HL-60/S4 treated with retinoic acid at 250 ng/mL for 4 days and 3 days (cell line): Measurements from ENCODE around the gene DCLRE1C.
"Not testable (repeated sequence)": the region's sequence is repeated elsewhere in the genome, so short reads cannot be mapped to it uniquely, and the experiment has no call there.

Experiments used
- in situ Hi-C: fragments of 300-500 bp; cut with MboI; formaldehyde crosslinking; loops from 2 replicates; pipeline ENCODE4 v1.7.0; 2022; ENCODE audit warnings: low sequenced_read_pairs

DCLRE1C gene

DNA sequence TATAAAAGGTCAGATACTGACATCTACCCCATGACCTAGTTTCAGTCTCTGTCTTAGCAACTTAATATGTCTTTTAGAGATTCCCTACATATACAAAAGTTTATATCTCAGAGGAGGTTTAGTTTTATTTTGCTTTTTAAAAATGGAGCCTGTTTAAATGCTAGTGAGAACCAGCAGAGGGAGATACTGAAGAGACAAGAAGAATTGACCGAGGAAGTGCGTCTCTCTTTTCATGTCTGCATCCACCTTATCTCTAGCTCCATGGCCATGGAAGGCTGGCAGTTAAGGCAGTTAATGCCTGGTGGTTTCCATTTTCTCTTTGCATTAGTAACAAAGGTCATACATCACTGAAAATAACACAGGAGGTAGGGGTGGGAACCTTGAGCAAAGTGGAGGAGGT is 64.6 kb downstream of the DCLRE1C start:
- in situ Hi-C loops, result no loop called here

DNA sequence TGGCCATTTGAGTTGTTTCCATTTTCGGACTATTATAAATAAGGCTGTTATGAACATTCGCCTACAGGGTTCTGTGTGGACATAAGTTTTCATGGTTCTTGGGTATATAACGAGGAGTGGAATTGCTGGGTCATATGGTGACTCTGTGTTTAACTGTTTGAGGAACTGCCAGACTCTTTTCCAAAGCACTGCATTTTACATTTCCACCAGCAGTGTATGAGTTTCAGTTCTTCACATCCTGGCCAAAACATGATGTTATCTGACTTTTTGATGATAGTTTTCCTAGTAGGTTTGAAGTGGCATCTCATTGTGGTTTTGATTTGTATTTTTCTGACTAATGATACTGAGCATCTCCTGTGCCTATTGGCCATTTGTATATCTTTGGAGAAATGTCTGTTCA is 69.8 kb downstream of the DCLRE1C start:
- in situ Hi-C loops, result no loop called here

DNA sequence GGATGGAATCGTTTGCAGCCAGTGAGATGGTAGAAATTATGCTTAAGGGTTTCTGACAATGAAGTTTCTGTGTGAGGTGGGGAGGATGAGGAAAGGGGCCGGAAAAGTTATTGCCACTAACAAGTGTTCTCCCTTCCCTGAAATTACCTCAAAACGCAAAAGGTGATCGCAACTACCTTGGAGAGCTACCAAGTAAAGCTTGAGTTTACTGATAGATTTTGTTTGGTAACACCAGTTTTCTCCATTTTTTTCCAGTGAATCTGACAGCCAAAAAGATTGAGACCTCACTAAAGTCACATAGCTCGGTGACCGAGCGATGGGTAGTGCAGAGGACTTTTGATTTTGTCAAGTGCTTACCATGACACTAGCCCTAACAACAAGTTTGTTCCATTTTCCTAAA is 73.7 kb downstream of the DCLRE1C start:
- in situ Hi-C loops, result no loop called here

DNA sequence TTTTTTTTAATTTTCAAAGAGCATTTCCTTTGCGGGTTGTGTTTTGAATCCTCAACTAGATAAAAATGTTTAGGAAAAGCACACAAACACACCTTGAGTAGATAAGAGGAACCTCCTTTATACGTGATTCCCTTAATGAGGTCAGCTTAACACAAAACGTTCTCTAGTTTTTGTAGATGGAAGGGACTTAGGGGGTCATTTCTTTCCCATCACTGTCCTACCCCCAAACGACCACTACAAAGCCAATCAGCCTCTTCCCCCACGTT is 74.0 kb downstream of the DCLRE1C start:
- in situ Hi-C loops, result no loop called here

DNA sequence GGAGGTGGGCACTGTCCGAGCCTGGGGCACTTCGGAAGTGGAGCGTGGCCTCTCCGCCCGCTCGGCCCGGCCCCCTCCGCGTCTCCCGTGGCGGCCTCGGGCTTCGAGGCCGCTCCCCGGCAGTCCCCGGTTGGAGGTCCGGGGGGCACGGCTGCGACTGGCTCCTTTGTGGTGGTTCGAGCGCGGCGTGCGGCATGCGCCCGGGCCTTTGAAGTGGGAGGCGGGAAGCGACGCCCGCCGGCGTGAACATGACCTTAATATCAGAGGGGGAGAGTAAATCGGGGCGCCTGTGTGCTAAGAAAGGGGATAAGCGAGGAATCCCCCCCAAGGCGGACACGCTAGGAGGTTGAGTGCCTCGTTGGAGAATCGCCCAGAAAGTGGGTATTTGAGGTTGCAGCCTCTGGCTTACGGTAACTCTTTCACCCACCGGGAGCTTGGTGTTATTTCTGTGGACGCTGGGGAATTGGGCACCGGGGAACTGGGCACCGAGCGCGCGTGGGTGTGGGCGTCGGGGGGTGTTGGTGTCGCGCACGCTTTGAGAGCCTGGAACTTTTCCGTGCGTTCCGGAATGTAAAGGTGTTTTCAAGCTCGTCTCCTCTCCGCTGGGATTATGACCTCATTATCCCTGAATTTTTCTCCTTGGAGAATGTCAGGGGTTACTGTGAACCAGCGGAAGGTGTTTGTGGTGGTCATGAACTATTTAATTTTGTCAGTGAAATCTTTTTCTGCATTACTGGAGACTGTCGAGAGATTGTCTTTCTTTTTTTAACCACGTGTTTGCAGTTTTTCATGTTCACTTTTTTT is 74.6 kb downstream of the DCLRE1C start:
- in situ Hi-C loops, result no loop called here

DNA sequence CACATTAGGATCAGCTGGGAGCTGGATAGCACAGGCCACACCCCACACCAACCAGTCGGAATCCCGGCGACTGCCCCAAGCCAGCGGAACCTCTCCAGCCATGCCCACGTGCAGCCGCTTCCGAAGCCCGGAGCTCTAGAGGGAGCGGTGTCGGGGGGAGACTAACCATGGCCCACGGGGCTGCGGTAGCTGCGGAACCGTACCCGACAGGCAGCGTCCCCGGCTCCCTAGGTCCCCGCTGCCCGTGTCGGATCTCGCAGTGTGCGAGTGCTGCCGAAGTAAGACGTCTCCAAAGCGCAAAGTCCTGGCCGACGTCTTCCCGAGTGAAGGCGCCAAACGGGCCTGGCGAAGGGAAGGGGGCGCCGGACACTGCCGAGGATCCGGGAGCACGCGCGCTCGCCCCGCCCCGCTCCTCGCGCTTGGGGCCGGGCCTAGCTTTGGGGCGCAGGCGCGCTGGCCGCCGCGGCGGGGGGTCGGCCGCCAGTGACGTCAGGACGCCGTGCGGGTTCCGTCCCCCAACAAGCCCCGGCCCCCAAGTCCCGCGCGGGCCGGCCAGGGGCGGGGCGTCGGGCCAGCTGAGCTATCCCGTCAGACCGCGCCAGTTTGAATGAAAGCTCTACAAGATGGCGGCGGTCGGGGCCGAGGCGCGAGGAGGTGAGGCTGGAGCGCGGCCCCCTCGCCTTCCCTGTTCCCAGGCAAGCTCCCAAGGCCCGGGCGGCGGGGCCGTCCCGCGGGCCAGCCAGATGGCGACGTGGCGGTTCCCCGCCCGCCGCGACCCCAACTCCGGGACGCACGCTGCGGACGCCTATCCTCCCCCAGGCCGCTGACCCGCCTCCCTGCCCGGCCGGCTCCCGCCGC is 75.4 kb downstream of the DCLRE1C start, which contains the start of gene SUV39H2:
SUV39H2 (plus strand) TSS at position 601 of the 858 bp plus-strand sequence; CDS start at position 624, 23 bp downstream.
- in situ Hi-C loops, result no loop called here

DNA sequence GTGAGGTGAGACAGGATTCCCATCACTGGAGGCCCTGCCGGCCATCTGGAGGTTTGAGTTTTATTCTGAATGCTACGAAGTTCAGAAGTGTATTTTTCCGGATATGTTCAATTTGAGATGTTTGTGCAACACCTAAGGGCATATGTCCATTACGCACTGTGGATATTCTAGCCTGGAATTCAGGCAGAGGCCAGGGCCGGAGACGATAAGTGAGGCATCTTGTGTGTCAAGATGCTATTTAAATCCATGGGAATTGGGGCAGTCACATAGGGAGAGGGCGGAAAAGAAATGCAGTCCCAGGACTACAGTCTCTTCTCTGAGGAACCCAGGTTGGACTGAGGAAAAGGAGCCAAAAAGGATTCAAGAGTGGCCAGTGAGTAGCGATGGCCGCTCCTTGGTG is 77.1 kb downstream of the DCLRE1C start:
- in situ Hi-C loops, result no loop called here

DNA sequence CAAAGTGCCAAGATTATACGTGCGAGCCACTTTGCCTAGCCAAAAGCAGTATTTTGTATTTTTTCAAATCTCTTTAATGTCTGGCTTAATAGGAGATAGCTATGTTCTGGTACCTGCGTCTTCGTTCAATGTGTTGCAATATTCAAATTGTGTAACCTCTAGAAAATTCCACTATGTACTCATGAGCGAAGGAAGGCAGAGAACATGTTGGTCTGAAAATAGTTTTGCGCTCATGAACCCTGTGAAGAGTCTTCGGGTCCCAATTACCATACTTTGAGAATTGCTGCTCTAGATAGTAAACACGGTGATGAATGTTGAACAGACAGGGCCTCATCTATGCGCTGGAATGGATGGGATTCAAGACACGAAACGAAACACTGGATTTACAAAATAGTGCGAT is 78.0 kb downstream of the DCLRE1C start:
- in situ Hi-C loops, result no loop called here

DNA sequence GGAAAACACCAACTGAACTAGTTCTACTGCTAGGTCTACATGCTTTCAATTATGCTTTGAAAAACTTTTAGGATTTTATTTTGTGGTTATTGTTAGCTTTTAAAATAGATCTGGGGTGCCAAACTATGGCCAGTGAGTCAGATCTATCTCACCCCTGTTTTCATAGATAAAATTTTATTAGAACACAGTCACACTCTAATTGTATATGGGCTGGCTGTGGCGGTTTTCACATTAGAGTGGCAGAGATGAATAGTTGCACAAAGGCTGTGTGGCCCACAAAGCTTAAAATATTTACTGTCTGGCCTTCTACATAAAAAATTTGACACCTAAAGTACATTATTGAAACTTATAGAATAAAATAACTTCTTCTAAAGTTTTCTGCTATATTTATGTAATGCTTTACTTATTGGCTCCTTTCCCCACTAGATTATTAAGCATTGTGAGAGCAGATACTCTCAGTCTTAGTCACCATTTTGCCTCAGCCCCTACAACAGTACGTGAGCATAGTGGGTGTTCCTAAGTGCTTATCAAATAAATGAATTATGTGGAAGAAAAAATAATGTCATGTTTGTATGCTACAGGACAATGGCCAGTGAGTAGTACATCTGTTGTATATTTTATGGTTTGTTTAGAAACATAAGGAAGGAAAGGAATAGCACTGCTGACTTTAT is 80.7 kb downstream of the DCLRE1C start:
- in situ Hi-C loops, result no loop called here

DNA sequence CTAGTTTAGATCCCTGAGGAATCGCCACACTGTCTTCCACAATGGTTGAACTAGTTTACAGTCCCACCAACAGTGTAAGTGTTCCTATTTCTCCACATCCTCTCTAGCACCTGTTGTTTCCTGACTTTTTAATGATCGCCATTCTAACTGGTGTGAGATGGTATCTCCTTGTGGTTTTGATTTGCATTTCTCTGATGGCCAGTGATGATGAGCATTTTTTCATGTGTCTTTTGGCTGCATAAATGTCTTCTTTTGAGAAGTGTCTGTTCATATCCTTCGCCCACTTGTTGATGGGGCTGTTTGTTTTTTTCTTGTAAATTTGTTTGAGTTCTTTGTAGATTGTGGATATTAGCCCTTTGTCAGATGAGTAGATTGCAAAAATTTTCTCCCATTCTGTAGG is 89.0 kb downstream of the DCLRE1C start:
- in situ Hi-C loops, result not testable (repeated sequence)

DNA sequence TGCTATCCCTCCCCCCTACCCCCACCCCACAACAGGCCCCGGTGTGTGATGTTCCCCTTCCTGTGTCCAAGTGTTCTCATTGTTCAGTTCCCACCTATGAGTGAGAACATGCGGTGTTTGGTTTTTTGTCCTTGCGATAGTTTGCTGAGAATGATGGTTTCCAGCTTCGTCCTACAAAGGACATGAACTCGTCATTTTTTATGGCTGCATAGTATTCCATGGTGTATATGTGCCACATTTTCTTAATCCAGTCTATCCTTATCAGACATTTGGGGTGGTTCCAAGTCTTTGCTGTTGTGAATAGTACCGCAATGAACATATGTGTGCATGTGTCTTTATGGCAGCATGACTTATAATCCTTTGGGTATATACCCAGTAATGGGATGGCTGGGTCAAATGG is 89.4 kb downstream of the DCLRE1C start:
- in situ Hi-C loops, result not testable (repeated sequence)

DNA sequence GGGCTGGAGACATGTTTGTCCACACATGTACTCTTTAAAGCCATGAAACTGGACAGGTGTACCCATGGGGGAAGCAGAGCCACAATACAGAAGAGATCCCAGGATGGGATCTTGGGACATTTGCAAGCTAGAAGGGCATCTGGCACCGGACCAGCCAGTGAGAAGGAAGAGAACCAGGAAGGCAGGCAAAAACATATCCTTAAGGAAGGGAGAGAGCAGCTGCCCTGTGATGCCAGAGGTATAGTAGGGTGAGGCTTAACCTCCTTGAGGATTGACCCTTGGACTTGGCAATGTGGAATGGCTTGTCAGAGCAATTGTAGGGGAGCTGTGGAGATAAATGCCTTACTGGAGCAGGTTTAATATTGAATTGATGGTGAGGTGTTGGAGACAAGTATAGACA is 93.1 kb downstream of the DCLRE1C start:
- in situ Hi-C loops, result no loop called here

DNA sequence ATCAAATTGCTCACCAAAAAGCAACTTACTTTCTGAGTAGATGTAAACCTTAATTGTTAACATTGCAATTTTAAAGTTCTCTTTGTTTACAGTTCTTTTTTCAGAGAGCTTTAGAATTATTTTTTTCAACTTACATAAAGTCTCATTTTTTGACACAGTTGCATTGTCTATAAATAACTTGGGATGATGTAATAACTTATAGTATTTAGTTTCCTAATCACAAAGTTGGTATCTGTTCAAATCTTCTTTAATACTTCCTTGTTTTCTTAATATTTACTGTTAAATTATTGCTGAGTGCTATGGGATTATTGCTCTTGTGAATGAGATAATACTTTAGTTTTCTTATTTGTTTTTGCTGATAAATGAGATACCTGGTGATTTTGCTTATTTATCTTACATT is 94.1 kb downstream of the DCLRE1C start:
- in situ Hi-C loops, result no loop called here

DNA sequence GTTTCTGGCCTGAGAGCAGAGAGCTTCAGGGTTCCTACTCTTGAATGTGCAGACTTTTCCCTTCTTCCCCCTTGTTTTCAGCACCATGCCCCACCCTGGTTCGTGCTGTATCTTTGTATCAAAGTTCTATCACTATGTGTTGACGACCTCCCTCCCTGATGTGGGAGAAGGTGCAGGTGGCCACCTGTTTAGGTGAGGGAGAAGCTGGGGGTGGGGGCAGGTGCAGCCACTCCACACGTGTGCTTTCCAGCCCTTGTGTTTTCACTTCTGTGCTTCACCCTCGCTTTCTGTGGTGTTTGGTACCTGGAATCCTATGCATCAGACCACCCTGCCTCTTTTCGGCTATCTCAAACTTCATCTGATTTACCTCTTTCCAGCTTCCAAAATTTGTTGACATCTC is 94.9 kb downstream of the DCLRE1C start:
- in situ Hi-C loops, result no loop called here

DNA sequence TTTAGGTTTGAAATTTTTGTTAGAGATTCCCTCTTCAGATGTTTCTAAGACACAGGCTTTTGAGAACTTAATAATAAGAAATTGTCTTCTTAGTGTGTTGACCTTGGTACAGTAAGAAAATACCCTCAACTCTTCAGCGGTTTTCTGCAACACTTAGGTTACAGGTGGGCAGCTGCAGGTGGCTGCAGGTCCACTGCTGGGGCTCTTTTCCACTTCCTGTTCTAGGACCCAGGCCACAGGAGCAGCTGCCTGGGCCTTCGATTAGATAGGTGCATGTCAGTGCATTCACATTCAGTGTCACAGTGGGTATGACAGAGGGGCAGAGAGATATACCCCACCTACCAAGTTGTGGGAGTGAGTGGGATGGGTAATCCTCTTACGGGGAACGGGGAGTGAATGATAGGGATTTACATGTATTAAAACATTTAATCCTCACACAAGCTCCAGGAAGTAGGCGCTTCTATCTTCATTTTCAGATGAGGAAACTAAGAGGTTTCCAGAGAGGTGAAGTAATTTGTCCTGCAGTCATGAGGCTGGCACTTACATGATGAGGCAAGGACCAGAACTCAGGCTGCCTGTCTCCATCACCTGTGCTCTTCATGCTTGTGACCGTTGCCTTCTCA is 95.4 kb downstream of the DCLRE1C start:
- in situ Hi-C loops, result no loop called here

DNA sequence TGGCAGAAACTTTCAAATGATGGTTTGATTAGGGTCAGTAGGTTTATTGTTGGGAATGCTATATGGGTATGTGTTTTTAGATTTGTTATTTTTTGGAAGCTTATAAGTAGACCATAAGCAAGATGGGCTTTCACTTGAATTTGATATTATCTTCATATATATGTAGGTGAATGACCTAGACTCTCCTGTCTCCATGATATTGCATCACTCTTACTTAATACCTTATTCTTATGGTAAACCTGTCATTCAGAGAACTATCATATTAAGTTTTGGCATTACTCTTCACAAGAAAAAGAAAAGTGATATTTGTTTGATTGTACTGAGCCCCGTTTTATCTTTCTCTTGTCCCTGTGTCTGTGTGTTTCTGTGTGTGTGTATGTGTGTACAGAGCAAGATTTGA is 98.4 kb downstream of the DCLRE1C start:
- in situ Hi-C loops, result no loop called here

DNA sequence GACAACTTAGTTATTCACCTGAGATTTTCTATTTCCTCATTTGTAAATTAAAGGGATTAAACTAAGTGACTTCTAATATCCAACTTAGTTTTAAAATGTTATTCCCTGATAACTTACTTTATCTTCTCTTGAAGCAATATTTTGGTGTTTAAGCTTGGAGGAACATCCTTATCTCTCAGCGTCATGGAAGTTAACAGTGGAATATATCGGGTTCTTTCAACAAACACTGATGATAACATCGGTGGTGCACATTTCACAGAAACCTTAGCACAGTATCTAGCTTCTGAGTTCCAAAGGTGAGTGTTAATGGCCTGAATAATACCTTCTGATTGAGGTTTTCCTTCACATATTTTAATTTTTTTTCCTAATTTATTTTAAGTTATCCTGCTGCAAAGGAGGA is 101.7 kb downstream of the DCLRE1C start:
- in situ Hi-C loops, result no loop called here
